ENCODE measurements around the gene LOXHD1.

Gene LOXHD1

DNA sequence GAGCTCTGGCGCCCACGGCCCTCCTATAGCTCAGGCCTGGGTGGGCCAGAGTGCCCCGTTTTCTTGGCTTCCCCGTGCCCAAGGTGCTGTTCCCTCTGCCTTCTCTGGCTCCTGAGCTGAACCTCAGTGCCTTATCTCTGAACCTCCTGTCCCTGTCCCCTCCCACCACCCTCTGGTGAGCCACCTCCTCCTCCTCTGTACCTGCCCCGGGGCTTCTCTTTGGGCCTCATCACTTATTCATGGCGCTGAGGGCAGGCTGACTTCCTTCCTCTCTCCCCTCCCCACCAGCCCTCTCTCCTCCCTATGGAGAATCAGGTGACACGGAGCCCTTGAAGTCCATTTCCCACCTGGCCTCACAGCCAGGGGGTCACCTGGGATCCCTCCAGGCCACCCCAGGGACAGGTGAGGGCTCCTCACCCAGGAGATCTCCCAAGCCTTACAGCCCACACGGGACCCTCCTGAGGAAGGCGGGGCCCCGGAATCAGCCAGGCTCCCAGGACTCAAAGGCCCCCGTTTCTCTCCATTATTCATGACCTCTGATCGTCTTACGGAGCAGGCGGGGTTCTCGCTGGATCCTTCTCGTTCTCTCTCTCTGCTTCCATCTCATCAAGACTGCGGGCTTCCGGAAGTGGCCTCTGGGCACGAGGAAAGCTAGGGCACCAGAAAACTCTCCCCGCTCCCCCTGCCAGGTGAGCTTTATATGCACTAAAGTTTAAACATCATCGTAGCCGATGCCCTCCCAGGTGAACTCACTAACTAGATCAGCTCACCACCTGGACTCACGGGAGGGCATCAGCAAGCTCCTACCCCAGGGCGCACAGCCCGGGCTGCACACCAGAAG is at the start of gene LOXHD1:
TSS of gene LOXHD1 (minus strand) at position 106 of the 841 bp plus-strand sequence. CDS start 187 bp downstream, outside the sequence.
- DNase-seq (ENCODE audit: low read depth in 2 of 2) = no peak

- DNase-seq (ENCODE audit: low read depth in 2 of 2) = no peak
These were observed 48.5 kb upstream of the LOXHD1 start for GRCh38 chr18:46705521-46705920.

DNA sequence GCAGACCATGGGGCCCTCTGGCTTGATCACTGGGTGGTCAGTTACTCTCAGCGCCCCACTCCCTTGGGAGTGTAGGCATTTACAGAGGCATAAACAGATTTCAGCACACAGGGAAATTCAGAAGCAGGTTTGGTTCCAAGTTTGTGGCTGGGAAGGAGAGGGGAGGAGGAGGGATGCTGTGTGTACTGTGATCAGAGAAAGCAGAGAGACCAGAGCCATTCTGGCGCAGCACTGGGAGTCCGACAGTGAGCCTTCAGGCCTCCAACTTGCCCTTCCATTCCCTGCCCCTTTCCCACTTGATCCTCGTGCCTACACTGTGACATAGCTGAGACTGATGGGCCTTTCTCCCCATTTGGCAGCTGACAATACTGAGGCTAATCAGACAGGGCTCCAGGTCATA is 47.8 kb upstream of the LOXHD1 start:
- no peak for DNase-seq (ENCODE audit: low read depth in 2 of 2)

DNA sequence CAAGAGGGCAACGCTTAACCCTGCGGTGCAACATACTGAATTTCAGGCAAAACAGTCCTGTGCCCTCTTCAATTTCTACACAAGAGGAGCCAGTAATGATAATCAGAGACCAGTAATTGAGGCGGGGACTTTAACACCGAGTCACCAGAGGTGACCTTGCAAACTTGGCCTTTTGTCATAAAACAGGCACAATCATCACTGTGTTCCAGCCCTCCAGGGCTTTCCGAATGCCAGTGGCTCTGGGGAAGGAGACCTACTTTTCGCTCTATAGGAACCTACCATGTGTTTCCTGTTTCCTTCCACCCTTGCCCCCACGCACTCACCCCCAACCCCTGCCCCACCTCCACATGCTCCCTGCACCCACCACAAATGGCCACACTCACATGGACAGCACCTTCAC is 47.2 kb upstream of the LOXHD1 start:
- no peak for DNase-seq (ENCODE audit: low read depth in 2 of 2)

DNA sequence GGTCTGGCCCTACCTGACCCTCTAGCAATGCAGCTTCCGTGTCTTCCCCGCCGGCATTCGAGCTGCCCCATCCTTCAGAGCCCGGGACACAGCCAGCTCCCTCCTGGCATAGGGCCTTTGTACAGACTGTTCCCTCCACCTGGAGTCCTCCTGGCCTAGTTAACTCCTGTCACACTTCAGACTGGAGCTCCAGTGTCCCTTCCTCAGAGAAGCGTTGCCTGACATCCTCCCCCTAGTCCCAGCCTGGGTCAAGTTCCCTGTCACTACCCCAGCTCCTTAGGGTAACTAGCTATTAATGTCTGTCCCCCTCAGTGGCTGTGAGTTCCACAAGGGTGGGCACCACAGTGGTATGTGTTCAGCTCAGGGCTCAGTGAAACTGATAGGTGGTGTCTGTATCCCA is 45.5 kb upstream of the LOXHD1 start:
- DNase-seq (ENCODE audit: low read depth in 2 of 2) = no peak

DNA sequence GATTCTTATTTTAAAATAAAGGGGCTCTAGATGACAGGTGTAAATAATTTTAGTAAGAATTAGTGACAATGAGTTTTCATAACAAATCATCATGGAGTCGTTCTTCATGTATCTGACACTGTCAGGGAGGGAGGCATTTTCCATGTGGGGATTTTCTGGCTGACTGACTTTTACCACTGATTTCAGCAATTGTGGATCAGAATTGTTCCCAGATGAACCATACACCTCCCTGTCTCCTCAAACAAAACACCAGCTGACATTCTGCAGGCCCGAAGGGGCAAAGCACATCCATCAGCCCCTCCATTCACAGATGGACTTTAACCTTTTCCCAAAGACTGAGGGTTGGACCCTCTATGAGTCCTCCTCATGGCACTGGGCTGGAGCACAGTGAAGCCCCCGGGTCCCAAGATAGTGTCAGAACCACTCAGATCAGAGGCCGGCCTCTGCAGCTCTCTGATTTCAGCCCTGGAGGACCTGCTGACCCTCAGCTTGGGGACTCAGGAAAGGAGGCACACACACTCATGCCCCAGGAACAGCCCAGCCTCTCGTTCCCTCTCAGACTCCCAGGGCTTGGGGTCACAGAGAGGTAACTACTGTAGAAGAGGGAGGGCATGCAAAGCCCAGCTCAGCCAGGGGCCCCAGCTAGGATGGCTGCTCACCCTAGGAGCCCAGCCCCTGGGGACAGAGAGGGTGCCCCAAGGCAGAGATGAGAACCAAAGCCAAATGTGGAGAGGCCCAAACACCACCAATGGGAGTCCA is 43.2 kb upstream of the LOXHD1 start:
- no peak for DNase-seq (ENCODE audit: low read depth in 2 of 2)

DNA sequence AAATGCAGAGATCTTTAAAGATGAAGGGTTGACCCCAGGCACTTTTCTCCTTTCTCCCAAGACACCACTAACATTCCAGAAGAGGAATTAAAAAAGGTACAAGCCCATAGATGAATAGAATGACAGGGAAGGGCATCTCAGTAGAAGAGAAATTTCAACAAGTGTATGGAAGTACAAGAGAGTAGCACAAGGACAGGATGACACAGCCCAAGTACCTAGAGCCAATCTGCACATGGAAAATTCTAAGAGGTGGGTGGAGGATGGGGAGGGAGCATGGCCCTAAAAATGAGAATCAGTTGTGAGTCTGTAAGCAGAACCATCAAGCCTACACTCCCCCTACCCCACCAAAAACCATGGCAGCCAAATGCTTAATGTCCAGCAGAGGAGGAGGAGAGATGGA is 39.7 kb upstream of the LOXHD1 start:
- DNase-seq (ENCODE audit: low read depth in 2 of 2) = no peak

GRCh38 chr18:46696268-46696667 is 39.2 kb upstream of the LOXHD1 start:
- DNase-seq (ENCODE audit: low read depth in 2 of 2) = no peak

DNA sequence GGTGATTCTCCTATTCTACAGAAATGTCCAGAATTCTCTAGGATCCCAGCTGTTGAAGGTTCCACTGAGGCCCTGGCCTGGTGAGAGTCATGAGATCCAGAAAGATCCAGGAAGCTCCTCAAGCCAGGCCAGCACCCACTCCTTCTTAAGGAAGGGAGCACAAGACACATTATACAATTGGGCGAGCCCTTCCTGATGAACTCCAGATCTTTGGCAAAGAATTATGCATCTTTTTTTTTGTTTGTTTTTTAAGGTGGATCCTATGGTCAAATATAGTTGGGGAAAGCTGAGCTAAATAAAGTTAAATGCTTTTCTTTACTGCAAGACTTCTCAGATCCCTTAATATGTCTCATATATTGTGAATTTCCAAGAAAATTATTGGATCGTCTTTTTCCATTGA is 37.0 kb upstream of the LOXHD1 start:
- no peak for DNase-seq (ENCODE audit: low read depth in 2 of 2)

DNA sequence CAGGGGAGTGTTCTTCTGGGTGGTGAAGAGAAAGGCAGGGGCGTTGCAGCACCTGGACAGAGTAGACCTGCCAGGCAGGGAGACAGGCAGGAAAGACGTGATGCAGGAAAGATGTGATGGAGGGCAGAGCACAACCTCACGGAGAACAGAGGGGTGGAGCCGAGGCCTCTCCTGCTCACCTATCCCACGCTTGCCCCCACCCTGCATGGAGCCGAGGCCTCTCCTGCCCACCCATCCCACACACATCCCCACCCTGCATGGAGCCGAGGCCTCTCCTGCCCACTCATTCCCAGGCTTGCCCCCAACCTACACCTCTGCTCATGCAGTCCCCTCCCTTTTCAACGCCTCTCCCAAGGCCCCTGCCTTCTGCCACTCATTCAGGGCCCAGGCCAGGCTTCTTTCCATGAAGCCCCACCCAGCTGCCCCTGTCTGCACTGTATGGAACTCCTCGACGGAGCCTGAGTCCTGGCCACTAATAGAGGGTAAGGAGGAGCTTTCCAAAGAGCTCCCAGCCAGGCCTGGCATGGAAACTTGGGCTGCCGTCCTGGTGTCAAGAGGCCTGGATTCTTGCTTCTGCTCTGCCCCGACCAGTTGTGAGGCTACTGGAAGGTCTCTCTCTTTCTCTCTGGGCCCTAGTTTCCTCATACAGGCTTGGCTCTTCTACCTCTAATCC is 32.0 kb upstream of the LOXHD1 start:
- DNase-seq (ENCODE audit: low read depth in 2 of 2) = no peak

- DNase-seq (ENCODE audit: low read depth in 2 of 2) = no peak
These were observed 29.2 kb upstream of the LOXHD1 start for GRCh38 chr18:46686186-46686585.

DNA sequence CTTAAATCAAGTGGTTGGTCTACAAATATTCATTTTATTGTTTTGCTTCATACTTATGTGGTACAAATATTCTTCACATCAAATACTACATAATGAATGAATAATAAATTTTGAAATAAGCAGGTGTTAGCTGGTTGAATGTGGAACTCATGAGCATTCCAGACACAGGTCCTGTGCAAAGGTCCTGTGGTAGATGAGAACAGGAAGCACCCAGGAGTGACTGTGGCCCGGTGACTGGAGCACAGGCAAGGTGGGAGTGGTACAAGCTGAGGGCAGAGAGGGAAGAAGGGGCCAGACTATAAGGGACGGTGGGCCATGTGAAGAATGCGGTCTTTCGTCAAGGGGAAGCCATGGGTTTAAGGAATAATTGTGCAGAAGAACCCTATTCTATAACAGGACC is 26.2 kb upstream of the LOXHD1 start:
- no peak for DNase-seq (ENCODE audit: low read depth in 2 of 2)

DNA sequence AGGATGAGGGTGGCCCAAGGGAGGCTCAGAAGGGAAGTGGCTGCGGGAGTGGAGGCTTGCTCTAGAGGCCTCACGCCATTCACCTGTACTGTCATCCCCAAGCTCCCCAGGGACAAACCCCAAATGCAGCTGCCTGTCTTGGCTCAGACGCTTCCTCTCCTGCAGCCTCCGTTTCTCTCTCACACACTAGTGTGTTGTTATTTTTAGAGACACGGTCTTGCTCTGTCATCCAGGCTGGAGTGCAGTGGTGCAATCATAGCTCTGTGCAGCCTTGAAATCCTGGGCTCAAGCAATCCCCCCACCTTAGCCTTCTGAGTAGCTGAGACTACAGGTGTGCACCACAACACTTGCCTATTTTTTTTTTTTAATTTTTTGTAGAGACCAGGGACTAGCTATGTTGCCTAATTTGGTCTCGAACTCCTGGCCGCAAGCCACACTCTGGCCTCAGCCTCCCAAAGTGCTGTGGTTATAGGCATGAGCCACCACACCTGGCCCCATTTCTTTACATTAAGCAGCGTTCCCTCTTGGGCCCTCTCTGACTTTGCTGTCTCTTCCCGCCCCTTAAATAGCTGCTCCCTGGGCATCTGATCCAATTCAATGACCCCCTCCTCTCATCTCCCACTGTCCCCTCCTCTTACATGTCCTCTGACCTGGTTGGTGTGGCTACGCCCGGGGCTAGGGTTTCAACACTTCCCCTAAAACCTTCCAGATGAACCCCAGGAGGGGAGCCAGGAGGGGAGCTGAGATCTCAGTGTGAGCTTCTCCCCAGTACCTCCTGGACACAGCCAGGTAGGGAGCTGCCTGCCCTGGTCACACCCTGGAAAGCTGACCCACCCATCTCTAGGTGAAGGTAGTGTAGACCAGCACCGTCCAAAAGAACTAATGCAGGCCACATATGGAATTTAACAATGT is 24.0 kb upstream of the LOXHD1 start:
- no peak for DNase-seq (ENCODE audit: low read depth in 2 of 2)

DNA sequence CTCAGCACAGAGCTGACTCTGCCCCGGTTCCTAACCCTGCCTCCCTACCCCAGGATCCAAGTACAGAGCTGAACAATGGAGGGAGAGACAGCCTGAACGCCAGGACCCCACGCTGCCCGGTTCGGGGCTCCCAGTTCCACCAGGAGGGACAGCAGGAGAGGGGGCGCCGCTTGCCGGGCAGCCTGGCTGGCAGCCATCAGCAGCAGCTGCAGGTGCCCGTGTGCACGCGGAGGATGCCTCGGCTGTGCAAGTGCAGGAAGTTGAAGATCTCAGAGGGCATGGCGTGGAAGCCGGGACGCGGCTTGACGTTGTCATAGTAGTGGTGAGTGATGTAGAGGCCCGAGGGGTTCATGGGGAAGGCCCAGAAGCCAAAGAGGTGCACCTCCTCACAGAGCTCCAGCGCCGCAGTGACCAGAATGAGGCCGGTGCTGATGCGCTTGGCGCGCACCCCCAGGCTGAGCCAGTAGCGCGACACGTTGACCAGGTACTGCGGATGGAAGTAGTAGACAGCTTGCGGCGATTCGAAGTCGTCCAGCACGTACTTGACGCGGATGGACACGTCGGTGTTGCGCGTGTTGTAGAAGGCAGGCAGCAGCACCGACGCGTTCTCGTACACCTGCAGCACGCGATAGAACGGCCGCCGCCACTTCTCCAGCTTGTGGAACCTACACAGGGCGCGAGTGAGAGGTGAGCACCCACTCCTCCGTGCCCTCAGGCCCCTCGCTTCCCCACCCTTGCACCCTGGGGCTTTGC is 23.0 kb upstream of the LOXHD1 start:
- no peak for DNase-seq (ENCODE audit: low read depth in 2 of 2)

DNA sequence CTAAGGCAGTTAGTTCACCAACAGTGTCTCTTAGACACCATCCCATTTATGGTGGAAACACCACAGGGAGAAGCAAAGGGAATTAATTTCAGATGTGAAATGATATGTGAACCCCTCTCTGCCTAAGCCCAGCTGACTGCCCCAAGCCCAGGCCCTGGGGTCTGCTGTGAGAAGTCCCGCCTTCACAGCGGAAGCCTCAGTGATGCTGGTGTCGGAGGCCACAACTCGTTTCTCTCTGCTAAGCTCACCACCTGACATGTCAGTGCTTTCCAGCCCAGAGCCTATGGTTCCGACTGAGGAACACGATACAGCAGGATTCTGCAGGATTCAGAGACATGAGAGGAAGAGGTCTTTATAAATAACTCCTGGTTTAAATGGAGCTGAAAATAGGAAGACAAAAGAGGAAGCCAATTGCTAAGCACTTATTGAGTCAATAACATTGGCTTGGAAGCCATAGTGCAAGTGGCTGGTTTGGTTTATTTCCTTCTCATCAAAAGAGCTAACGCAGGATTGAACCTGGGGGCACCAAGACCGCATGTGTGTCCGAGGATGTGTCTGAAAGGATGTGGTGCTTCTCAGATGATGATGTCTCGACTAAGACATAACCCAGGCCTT is 21.9 kb upstream of the LOXHD1 start:
- DNase-seq (ENCODE audit: low read depth in 2 of 2) = no peak

DNA sequence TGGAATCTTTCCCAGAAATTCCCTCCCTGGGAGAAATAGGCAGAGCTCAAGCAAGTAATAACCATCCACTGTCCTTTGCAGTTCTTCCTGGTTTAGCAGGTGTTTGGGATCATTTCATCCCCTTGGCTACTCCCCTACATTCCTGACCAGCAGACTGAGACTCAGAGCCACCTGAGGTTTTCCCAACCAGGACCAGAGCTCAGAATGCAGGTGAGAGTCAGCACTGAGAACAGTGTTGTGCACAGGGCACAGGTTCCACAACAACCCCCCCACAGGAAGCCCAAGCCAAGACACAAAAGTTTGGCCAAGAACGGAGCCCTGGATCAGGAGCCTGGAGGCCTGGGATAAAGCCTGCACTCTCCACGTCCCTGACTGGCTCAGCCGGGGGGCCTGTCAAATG is 21.0 kb upstream of the LOXHD1 start:
- no peak for DNase-seq (ENCODE audit: low read depth in 2 of 2)

GRCh38 chr18:46677611-46678010 is 20.6 kb upstream of the LOXHD1 start:
- no peak for DNase-seq (ENCODE audit: low read depth in 2 of 2)

GRCh38 chr18:46676182-46676835 is 19.3 kb upstream of the LOXHD1 start:
- no peak for DNase-seq (ENCODE audit: low read depth in 2 of 2)

- DNase-seq (ENCODE audit: low read depth in 2 of 2) = no peak
These were observed 18.1 kb upstream of the LOXHD1 start for GRCh38 chr18:46675112-46675511.

Measured in stimulated activated CD4-positive, alpha-beta T cell treated with anti-CD3 and anti-CD28 coated beads, Interleukin-15, amount 100 ng/mL, for 48 hours (primary cell).